HUDEP-2 (cell line): ENCODE measurements around the gene PTN.

Experiments
- DNase-seq, 76 experiments: peaks; one replicate each; lab custom pipeline; 2025; ENCODE audit not compliant: unreplicated experiment in 76 of 76; lab: John Stamatoyannopoulos, UW

The PTN gene

DNA sequence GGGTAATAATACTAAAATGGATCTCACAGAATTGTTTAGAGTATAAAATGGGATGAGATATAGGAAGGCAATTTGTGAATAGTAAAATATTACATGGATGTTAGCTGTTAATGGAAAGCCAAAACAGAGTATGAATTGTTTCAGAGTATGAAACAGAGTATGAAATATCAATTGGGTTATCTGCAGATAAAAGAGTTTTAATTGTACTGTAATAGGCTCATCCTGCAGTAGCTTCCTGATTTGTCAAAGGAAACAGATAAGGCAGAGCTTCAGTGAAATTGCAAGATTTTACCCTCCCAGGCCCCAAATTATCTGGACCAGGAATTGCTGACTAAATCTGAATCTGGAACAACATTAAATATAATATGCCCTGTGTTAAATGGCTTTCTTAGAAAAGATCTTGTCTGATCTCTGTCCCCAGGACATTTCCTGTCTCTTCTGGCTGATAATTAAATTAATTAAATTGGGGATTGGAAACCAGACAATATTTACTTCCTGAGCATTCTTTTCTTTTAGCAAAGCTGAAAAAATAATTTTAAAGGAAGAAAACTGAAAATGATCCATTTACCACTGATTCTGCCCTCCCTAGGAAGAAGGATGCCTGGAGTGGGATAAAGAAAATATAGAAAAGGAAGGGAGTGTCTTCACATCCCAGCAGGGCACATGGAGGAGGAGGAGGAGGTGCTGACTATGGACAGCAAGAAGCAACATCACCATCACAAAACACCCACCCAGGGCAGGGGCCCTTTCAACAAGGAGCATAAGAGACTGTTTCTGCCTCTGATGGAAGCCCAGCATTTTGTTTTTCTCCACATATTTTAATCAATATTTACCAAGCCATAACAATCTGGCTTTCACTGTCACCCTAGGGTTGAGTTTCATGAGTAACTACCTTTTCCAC, 18.5 kb downstream of the PTN start:
- no peak for DNase-seq

DNA sequence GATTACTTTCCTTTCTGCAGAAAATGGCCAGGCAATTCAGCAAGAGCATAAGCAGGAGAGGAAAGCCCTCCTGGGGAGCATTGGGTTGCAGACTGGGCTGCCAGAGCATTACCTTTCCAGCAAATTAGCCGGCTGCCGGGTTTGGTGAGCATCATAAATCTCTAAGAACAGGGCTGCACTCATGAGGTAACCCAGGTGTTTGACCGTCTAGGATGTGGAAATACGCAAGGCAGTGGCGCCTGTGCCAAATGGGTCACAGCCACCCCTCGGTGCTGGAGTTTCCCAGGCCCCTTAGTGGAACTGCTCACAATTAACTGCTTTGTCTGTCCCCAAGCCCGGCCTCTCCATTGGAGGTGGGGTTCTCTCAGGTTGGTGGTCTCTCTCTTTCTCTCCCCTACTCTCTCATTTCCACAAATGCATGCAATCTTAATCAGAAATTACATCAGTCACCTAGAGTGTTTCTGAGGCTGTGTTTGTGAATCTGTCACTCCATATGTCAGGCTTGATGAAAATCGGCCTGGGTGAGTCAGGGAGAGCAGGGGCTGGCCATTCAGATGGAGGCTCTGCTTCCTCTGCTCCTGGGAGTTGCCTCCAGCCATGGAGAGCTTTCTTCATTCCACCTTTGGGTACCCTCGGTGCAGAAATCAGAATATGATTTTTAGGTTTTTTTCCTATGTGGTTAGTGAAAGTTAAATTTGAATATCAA, 26.7 kb downstream of the PTN start:
- DNase-seq: no peak

DNA sequence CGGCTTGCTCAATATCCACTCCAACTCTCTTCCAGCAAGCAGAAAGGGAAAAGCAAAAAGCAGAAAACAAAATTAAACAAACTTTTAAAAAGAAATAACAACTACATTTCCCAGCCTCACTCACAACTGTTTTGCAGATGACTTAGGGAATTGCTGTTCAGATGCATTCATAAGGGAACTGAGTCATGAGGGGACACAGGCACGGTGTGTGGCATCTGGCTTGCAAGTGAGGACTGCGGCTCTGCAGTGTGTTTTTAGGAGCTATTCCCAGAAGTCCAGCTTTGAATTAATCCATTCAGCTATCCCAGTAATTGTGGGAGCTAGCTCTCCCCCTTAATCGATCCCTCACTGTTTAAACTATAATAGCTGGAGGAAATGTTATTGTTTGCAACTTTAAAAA, 30.3 kb downstream of the PTN start:
- DNase-seq: no peak

DNA sequence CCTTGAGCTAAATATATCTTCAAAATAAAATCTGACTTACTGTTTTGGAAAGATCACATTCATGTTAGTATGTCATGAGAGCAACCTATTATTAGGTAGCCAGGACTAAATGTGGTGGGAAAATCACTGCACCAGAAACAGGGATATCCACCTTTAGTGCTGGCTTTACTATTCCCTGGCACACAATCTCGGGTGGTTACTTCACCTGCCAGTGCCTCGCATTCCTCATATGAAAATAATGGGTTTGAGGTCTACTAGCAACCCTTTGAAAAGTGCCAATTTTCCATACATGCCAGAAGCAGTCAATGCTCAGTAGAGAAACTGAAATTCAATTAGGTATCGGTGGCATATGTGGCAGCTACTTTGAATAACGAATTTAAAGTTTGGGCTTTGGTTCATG, 36.8 kb downstream of the PTN start:
- no peak for DNase-seq

DNA sequence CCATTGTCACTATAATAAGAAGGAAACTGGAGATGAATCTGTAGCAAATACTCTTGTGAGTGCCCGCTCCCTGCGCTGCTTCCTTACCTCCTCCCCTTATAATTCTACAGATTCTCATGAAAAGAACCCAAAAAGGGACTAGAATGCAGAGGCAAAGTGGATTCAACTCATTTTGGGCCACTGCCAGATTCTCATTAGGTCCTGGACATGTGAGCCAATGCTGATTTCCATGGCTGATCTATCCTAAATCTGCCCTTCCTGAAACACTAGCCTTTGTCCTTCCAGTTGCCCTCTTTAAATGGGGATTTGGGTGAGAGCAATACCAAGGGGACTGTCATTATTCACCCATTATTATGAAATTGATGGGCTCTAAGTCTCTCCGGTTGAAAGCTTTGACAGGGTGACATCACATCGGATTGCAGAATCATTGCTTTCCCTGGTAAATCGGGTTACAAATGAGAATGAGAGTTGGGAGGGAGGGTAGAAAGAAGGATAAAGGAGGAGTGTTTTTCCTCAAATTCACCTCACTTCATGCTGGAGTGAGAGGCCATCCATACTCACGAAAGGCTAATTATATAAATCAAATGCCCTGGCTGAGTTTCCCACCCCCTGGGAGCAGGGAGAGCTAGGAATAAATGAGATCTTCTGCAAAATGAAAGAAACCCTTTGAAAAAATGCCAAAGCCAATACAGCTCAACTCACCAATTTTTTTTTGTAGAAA, 37.5 kb downstream of the PTN start:
- no peak for DNase-seq

DNA sequence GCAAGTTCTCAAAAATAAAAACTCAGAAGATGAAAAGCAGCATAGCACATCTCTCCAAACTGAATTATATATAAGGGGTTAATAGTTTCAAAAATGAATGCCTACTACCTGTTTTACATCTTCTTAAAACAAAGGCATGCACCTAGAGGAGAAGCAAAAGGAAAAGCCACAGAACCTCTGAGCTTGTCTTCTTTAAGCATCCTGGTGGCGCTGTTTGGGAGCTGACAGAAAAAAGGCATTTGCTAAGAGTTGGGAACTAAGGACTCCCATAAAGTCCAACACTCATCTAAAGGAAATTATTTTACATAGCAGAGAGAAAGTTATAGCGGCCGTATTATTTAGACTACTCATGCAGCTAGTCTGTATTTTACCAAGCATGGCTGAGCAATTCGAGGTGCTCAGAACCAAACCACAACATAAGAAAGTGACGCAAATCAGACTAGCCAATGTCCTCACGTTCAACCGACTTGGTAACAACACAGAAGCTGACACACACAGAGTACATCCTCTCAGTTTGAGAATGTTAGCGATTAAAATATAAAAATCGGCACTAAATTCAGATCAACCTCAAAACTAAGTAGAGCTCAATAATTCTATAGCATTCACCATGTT, 38.8 kb downstream of the PTN start:
- DNase-seq: no peak

DNA sequence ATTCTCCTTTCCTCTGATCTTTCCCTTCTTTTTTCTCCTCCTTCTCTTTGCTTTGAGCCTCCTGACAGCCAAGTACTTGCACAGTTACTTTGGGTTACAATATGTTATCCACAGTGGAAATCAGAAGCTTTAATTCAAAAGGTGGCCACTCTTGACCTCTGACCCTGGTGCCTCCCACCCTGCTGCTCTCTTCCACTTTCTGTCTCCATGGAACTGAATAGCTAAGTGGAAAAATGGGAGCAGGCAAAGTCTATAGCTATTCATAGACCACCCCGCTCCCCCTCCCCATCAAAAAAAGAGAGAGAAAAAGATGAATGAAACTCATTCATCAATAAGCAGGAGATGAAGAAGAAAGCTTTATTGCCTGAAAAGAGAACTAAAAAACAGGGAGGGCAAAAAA, 39.4 kb downstream of the PTN start:
- no peak for DNase-seq

DNA sequence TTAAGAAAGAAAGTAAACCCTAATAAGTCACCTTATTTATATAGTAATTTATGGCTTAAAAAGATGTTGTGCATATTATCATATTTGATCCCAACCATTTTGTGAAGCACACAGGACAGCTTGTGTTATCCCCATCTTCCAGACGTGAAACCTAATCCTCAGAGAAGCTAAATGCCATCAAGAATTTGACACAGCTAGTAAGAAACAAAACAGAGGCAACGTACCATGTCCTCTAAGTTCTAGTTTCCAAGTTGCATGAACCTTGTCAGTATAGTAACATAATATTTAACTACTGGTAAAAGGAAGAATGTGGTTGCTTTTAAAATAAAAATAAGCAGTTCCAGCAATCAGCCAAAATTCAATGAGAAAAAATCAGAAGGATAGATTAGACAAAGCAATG, 41.5 kb downstream of the PTN start:
- no peak for DNase-seq

DNA sequence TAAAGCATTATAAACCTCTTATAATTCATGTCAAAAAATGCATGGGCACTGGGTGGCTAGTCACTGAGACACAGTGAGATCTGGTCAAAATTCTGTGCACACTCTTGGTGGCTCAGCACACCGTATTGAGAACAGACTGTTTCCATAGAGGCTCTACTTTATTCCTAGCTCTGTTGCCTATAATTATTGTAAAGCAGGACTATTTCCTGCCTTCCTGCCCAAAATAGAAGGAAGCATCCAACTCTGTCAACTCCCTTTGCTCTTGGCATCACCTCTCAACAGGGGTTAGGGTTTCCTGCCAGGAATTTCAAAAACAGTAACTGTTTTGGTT, 45.1 kb downstream of the PTN start:
- no peak for DNase-seq

DNA sequence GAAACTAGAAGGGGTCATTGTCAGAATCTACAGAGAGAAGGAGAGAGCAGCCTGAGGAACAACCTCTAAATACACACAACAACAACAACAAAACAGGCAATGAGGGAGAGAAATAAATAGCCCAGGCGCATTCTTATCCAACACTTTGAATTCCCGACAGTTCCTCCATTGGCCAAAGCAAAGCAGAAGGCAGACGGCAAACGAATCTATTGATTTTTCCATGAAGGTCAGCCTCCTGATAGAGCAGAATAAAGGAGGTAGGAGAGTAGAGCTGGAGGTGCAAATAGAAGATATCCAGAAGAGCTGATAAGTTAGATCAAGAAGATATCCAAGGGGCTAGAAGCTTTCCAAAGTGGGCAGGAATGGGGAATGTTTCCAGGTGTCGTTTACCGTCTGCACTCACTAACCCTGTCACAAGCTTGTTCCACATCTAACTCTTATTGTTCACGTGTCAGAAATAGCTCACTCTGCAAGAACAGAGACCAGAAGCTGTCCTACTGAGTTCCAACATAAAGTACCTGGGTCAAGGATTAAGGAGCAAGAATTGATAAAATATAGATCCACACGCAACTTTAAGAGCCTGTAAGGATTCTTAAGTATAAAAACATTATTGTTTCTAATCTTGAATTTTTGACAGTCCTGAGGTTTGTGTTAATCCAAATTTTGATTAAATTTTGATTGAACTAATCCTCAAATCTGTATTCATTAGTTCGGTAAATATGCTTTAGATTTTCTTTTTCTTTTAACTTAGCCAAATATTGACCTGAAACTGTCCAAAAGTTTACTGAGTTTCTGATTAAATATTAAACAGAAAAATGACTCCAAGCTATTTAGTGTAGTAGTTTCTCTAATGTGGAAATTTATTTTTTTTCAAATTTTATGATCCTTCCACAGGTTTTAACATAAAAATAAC, 45.7 kb downstream of the PTN start:
- DNase-seq: no peak

DNA sequence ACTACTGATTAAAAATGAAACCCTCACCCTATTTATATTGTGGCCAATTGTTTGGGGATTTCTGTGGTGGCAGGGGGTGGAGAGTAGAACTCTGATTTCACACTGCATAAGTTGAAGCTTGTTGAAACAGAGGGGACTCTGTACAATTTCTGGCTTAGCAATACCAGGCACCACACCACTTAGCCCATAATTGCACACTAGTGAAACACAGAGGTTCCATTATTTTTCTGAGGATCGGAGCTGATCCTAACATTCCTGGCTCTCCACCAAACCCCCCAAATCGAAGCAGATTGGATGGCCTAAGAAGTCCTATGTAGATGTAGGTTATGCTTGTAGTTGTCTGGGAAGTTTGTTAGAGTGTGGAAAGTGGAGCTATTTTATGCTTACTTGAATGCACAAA, 47.0 kb downstream of the PTN start:
- DNase-seq: no peak

DNA sequence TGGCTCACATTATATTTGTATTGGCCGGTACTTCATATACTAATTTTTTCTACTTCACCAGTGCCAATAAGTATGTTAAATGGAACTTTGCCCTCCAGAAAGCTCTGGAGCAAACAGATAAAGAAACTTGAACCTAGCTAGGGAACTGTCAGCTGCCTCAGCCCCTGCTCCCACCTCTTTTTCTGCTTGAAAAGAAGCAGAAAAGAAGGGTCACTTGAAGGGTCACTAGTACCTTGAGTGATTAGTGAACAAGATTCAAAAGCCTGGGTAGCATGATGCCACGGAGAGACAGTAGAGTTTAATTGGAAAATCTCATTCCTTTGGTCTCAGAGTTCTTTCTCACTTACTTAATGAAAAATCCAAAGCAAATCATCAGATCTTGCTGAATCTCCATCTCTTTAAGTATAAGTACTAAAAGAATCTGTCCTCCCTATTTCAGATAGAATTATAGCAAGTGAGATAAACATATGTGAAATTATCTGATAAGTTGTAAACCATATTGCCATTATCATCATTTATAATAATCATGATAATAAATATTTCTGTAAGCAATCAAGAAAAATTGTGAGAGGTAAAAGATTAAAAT, 47.7 kb downstream of the PTN start:
- DNase-seq: no peak

DNA sequence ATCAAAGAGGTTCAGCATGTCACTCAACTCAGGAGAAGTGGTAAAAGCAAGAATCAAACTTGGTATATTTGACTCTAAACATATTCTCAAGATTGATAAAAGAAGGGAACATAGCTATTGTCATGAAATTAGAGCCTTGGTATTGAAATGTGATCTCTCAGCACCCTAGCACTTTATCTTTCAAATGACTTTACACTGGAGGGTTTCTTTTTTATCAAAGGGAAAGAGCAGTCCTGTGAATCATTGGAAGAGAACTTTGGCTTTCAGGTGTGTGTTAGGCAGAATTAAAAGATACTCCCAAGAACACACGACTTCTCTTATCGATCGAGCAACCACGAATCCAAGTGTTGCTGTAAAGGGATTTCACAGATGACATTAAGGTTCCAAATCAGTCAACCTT, 54.4 kb downstream of the PTN start:
- DNase-seq: no peak

DNA sequence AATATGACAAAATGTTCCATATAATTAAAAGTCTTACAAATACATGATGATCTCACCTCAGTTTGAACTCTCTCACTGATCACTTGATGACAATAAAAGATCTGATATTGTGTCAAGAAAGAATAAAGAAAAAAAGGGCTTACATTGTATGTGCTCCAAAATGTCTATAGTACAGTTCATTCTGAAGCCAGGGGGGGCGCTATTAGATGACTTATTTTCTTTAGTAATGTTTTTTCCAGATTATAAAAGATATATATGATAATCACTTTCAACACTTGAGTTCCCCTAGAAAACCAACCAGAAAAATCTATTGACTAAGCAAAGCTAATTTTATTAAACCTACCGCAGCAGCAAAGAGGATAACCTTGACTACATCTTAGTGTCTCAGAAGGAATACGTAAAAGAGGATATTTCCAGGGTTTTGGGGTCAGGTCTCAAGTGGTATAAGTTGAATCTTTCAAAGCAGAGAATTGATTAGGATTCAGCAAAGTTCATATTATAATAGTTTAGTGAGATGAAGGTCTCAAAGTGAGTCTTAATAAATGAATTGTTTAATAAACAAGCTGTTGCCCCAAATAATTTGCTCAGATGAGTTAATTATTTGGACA, 55.8 kb downstream of the PTN start:
- no peak for DNase-seq

DNA sequence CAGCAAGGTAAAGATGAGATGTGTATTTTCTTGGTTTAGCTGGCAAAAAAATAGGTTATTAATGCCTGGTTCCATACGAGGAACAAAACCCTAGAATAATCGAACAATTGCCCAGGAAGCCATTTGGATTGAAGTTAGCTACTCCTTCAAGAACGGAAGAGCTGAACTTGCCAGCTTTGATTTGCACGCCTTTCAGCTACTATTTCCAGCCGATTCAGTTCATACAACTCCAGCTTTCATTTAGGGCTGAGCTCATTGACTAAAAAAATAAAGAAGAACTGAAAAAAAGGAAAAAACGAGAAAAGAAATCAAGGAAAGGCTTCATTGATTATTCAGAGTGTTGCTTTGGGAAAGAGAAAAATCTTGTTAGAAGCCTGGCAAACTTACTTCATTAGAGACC, 60.4 kb downstream of the PTN start:
- DNase-seq: no peak

DNA sequence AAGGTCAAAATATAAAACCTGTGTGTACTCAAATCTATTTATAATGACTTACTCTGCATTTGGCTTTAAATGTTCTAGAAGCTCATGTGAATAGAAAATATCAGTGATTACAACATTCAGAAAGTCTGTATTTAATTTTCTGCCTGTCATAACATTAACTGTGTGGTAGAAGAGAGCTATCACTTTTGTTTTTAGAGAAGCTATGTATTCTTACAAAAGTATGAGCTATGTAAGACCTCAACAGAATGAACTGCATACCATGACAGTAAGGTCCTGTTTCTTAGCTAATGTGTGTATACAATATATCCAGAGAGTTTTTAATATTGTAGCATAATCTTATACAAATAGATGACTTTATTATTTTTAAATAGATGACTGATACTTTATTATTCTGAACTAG, 61.5 kb downstream of the PTN start:
- DNase-seq: no peak

DNA sequence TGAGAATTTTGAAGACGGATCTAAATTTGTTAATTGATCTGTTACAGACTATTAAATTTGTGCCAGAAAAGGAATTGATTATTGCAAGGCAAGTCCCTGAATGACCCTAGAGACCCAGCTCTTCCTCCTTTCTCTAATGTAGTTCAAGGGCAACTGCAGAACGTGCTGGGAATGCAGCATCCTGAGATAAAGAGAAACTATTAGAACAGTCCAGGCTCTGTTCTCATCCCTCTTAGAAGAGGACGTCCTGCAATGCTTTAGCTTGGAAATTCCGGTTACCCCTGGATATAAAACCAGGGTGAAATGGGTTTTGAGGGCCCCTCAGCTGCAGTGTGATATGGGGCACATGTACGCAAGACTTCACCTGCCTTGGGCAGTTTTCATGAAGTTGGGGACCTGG, 67.3 kb downstream of the PTN start:
- DNase-seq: no peak

DNA sequence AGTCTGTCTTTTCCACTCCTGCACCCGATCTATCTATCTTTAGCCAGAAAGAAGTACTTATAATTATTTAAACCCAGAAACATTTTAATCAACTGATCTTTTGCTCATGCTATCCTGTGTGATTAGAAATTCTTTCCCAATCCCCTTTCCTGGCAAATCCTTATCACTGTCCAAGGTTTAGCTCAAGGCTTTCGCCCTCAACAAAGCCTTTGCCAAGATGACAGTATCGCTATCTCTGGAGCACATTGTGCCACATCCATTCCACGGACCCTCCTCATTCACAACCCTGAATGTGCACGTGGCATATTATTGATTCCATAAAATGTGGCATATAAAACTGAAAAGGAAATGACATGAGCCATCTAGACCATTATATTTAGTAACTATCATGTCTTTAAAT, 71.3 kb downstream of the PTN start:
- no peak for DNase-seq

DNA sequence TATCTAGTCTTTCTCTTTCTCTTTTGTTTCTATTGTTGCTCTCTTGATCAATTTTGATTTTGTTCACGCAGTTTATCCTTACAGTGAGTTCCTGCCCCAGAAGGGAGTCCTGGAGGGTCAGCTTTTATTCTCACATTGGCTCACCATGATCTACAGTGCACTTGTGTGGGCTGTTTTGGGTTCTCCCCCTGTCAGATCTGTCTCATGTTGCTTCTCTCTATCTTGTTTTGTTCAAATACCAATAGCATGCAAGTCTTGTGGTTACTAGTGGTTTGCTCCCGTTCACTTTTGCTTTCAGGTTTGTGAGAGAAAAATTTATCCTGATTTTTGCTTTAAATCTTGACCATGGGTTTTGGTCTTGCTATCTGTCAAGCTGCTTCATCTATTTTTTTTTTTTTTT, 74.3 kb downstream of the PTN start:
- DNase-seq: no peak
